ENCODE results near the gene MST1.

The MST1 gene

DNA sequence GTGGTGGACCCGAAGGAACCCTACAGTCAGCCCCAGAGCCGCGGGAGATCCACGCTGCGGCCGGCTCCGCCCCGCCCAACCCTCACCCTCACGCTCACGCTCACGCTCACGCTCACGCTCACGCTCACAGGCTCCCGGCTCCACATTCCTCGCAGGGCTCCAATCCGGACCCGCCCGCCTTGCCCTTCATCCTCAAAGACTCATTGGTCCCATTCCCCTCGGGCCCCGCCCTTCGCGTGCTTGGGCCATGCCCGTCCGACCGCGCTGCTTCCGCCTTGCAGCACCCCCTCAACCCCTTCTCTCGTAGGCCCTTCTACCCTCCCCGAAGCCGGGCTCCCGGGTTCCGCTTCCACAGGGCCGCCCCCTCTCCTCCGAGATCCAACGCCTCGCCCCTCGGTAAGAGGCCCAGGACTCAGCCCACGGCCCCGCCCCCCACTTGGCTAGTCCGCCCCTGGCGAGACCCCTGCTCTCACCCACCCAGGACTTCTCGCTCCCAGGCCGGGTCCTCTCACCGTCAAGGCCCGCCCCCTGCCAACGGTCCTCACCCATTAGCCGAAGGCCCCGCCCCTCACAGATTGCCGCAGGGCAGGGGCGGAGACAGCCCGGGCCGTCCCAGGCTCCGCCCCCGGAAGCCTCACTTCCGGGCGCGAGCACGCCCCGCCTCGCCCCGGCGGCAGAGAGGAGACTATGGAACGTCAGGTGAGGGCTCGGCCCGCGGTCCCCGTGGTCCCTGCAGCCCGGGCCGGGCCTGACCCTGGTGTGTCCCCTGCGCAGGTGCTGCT, 15.4 kb downstream of the MST1 start, which contains the start of gene APEH:
Gene APEH, plus strand, starts transcription at position 637 of the 782 bp plus-strand sequence. Its CDS starts 51 bp downstream, at position 688.
- no peak for DNase-seq

DNA sequence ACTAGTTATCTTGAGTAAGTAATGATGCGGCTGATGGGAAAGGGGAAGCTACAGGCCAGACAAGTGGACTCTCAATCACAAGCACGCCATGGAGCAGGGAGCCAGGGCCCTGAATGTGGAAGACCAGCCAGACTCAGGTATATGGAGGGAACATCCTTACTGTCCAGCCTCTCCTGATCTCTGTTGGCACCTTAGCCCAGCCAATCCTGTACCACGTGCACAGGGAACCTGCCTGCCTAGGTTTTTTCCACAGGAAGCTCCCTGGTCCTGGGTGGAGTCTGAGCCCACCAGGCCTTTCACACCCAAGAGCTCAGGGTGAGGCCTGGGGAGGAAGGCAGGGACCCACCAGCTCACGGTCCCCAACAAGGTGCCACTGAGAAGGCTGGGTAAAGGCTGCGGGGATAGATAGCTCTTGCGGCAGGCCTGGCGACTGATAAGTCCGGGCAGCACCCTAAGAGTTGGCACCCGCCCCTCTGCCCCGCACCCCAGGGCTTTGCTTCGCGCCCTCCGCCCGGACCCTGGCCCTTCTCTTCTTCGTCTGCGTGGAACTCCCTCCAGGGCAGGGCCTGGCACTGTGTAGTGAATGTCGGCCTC, 16.1 kb downstream of the MST1 start:
- DNase-seq, result no peak

DNA sequence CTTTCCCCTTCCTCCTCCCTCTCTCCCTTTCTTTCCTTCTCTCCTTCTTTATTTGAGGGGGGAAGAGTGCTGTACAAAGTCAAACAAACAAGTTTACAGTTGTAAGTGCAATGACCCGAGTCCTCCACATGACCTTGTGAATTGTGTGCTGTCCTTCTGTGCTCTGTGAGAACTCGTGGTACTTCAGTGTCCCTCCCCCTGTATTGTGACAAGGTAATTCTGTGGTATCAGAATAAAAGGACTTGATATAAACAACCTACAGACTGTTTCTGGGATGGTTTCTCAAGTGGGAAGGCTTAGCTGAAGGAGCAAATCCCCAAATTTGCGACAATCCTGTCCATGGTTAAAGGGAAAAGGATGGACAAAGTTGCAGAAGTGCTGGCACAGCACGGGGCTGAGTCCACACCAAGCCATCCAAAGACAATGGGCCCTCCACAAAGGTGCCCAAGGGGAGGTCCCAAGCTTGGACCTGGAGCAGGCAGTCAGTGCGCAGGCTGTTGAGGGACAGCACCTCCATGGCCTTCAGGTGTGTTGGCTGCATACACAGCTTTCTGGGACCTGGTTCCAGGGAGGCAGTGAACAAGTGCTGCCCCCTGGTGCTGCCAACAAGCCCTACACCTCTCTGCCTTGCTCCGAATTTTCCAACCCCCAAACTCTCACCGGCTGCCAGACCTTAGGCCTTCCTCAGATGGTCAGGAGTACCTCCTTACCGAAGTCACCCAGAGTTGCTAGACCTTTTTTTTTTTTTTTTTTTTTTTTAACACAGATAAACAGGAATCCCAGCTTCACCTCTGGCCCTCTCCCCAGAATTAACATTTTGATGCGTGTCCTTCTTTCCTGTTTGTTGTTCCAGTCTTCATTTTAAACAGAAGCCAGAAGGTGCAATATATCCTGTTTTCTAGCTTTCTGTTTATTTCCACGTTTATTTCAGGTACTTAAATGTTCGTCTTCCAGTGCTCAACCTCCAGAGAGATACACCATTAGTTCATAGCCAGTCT, 17.7 kb downstream of the MST1 start:
- DNase-seq, result no peak

DNA sequence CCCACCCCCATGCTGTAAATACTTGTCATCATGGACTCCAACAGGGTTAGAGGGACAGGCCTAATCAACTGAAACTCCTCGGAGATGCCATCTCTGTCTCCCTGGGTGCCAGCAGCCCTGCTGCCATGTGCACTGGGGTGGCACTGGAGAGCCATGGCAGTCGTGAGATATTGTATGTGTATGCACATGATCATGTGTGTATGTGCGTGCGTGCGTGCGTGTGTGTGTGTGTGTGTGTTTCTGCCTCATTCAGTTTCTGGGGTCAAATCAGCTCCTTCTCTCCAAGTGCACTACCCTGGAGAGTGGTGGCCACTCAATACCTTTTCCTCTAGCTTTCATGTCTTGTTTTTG, 18.4 kb downstream of the MST1 start:
- DNase-seq, result no peak

DNA sequence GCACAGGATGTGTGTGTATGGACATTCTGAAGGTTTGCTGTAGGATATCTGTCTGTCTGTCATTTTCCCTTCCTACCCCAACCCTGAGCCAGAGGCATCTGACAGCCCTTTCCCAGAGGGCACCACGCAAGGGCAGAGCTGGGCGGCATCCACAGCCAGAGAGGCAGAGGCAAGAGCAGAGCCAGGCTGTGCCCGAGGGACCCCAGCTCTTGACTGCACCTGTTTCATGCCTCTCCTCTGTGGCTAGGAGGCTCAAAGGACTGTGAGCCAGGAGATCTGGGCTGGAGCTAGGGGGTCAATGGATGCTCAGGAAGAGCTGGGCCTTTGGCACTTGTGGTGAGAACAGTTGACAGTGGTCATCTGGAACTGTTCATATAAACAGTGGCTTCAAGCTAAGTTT, 19.9 kb downstream of the MST1 start:
- no peak for DNase-seq

DNA sequence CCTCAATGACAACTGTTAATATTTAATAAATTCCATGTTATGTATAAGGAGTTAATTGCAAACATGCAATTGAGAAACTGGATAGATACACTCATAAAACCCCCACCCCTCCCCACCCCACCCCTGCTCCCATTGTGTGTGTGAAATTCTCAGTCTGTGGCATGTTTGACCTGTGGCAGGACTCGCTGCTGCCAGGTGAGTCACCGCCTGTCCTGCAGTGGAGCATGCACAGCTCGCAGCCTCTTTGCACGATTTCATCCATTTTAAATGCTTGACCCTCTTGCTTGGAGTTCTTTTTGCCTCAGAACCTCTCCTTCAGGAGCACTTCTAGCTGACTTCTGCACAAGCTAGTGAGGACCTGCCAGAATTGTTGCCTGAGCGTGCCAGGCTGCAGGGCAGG, 20.4 kb downstream of the MST1 start:
- no peak for DNase-seq

DNA sequence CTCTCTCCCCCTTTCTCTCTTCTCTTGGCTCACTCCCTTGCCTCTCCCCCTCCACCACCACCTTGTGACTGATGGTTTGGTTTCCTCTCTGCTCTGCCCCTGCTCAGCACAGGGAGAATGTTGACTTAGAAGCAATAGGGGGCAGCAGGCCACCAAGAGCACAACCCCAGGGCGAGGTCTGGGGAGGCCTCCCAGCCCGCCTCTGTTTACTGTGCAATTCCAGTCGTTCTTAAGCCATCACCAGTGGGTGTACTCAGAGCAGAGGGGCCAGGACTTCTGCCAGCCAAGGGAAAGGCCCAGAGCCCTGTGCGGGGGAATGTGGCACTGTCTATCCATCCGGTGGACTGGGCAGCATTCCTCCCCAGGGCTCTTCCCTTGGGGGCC, 20.9 kb downstream of the MST1 start:
- no peak for DNase-seq

DNA sequence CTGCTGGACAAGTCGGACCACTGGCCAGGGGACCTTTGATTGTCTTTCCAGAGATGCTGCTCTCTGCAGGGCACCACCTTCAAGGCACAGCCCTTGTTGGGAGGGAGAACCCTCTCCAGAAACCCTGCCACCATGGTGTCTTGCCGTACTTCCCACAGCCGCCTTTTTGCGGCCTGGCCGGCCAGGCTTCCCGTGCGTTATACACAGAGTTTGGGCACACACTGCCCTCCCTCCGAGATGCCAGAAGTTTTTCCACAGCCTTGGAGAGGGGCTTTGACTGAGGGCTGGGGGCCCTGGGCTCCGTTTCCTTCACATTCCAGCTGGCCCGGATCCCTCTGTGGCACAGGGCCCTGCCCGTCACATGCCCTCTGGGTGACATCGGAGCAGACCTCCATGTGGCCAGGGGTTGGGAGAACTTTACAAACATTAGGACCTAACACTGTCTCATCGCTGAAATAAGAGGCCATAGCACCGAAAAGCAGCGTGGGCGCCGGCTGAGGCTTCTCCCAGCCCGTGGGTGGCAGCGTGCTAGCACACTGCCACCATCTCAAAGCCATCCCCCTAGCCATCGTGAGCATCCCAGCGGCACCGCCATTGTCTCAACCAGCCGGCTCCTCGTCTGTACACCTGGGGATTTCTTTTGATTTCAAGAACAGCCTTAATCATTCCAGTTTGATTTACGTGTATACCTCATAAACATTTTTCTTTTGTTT, 21.4 kb downstream of the MST1 start:
- DNase-seq, result no peak

DNA sequence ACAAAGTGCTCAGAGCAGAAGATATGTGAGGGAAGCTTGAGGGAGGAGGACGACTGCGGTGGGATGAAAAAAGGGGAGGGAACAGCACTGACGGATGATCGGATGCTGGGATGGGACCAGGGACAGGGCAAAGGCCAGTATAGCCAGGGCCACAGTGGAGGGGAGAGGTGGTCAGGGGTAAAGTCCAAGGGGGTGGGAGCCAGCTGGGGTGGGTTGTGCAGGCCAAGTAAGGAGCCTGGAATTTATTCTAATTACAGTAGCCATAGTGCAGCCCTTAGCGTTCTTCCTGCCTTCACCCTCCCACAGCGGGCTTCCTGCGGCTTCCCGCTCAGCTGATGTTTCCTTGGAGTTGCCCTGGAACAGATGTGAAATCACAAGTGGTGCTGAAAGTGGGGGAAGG, 22.7 kb downstream of the MST1 start:
- DNase-seq, result no peak

DNA sequence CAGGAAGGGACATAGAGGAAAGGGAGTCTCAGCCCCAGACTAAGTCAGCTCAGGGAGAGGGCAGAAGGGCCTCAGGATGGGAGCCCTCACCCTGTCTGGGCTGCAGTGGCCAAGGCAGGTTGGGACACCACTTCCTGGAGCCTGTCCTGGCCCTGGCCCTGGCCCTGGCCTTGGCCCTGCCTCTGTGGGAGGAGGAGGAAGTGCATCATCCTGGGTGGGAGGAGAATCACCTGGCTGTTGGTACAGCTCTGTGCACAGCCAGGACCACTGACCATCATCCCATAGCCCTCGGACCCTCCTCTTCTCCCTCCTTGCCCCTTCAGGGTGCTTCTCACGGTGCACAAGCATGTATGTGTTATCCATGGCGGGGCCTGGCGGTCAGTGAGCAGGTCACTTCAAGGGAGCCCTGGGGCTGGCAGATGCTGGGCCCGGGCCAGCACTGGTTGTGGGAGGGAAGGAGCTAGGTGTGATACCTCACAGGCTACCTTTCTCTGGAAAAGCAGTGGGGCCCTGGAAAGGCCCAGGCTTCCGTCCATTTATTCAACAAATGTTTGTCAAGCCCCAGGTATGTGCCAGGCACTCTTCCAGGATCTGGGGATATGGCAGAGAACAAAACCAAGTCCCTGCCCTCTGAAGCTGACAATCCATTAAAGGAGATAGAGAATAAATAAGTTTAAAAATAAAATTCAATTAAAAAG, 23.3 kb downstream of the MST1 start:
- DNase-seq, result no peak

DNA sequence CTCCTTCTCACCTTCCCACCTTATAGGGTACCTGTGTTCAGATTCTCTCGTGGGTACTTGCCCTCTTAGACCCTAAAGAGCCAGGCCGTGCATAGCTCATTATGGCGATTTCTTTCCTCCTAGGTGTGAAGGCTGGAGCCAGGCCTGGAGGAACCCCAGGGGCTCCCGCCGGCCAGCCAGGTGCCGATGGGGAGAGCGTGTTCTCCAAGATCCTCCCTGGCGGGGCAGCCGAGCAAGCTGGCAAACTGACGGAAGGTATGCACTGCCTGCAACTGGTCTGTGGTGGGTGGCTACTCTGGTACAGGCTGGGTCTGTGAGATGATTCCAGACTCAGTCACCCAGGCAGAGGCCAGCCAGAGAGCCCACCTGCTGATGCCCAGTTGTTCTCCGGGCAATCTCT, 25.0 kb downstream of the MST1 start:
- DNase-seq, result no peak

DNA sequence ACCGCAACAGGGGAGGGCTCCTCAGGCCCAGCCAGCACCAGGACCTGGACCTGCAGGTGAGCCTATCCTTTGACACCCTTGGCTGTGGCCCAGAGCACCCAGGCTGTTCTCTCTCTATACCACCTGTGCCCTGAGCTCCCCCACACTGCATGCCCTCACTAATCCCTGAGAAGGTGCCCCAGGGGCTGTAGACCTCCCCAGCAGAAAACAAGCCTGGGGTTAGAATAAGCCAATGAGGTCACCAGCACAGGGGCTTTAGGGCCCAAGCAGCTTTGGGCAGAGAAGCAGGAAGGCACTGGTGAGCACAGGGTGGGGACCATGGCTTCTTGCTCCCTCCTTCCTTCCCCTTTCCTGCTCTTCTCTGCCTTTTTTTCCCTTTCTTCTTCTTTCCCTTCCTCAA, 25.4 kb downstream of the MST1 start:
- no peak for DNase-seq

DNA sequence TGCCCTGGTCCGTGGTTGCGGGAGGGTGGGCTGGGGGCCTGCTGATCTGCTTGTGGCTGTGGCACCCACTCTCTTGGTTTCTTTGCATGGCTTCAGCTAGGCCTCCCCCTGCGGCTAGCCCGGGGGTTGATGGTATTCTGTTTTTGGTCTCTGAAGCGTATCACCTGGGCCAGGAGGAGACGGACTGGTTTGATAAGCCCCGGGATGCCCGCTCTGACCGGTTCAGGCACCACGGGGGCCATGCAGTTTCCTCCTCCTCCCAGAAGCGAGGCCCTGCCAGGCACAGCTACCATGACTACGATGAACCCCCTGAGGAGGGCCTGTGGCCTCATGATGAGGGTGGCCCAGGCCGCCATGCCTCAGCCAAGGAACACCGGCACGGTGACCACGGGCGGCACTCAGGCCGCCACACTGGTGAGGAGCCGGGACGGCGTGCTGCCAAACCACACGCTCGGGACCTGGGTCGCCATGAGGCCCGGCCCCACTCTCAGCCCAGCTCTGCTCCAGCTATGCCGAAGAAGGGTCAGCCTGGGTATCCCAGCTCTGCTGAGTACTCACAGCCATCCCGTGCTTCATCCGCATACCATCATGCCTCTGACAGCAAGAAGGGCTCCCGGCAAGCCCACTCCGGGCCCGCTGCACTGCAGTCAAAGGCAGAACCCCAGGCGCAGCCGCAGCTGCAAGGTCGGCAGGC, 26.4 kb downstream of the MST1 start:
- no peak for DNase-seq

DNA sequence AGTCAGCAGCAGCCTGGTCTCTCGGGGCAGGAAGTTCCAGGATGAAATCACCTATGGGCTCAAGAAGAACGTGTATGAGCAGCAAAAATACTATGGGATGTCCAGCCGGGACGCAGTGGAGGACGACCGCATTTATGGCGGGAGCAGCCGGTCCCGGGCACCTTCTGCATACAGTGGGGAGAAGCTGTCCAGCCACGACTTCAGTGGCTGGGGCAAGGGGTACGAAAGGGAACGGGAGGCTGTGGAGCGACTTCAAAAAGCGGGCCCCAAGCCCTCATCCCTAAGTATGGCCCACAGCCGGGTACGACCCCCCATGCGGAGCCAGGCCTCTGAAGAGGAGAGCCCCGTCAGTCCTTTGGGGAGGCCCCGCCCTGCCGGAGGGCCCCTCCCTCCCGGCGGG, 27.3 kb downstream of the MST1 start:
- no peak for DNase-seq

DNA sequence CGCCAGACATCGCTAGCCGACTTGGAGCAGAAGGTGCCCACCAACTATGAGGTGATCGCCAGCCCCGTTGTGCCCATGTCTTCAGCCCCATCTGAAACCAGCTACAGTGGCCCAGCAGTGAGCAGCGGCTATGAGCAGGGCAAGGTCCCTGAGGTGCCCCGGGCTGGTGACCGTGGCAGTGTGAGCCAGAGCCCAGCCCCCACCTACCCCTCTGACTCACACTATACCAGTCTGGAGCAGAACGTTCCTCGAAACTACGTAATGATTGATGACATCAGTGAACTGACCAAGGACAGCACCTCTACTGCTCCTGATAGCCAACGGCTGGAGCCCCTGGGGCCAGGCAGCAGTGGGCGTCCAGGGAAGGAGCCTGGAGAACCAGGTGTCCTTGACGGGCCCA, 28.0 kb downstream of the MST1 start:
- no peak for DNase-seq

DNA sequence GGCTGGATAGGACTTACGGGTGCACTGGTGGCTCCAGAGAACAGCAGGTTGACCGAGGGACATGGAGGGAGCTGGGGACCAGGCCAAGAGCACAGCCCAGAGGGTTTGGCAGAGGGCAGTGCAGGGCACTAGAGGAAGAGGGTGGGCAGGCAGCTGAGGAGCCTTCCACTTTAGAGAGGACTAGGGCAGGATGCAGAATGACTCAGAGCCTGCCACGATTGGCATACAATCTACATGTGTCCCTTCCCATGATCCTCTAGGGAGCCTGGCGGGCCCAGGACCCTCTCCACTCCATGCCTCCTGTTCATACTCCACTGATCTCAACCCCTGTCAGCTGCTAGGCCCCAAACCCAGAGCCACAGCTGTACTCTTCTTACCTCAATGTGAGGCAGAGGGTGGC, 29.5 kb downstream of the MST1 start:
- no peak for DNase-seq

DNA sequence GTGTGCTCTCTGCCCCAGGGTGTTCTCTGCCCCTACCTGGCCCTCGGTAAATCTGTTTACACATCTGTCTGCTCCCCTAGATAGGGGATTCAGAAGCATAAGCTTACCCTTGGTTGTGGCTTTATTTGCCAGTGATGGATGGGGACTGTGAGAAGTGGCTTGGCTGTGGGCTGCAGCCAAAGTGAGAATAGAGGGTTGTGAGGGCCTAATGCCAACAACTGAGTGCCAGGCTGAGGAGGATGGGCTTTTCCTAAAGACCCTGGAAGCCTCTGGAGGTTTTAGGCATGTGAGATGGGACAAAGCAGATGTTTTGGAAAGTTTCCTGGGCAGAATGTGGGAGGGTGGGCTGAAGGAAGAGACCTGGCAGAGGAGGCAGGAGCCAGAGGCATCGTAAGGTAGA, 30.6 kb downstream of the MST1 start:
- no peak for DNase-seq

DNA sequence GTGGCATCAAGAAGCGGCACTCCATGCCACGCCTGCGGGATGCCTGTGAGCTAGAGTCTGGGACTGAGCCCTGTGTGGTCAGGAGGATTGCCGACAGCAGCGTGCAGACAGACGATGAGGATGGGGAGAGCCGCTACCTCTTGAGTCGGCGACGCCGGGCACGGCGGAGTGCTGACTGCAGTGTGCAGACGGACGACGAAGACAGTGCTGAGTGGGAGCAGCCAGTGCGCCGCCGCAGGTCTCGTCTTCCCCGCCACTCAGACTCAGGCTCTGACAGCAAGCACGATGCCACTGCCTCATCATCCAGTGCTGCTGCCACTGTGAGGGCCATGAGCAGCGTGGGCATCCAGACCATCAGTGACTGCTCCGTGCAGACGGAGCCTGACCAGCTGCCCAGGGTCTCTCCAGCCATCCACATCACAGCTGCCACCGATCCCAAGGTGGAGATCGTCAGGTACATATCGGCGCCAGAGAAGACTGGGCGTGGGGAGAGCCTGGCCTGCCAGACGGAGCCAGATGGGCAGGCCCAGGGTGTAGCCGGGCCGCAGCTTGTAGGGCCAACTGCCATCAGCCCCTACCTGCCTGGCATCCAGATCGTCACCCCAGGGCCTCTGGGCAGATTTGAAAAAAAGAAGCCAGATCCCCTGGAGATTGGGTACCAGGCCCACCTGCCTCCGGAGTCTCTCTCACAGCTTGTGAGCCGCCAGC, 31.9 kb downstream of the MST1 start:
- no peak for DNase-seq

DNA sequence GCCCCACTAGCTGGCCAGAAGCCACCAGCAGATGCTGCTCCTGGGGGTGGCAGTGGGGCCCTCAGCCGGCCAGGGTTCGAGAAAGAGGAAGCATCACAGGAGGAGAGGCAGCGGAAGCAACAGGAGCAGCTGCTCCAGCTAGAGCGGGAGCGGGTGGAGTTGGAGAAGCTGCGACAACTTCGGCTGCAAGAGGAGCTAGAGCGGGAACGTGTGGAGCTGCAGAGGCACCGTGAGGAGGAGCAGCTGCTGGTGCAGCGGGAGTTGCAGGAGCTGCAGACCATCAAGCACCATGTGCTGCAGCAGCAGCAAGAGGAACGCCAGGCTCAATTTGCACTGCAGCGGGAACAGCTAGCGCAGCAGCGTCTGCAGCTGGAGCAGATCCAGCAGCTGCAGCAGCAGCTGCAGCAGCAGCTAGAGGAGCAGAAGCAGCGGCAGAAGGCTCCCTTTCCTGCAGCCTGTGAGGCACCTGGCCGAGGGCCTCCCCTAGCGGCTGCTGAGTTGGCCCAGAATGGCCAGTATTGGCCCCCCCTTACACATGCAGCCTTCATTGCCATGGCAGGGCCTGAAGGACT, 32.6 kb downstream of the MST1 start:
- DNase-seq, result no peak

DNA sequence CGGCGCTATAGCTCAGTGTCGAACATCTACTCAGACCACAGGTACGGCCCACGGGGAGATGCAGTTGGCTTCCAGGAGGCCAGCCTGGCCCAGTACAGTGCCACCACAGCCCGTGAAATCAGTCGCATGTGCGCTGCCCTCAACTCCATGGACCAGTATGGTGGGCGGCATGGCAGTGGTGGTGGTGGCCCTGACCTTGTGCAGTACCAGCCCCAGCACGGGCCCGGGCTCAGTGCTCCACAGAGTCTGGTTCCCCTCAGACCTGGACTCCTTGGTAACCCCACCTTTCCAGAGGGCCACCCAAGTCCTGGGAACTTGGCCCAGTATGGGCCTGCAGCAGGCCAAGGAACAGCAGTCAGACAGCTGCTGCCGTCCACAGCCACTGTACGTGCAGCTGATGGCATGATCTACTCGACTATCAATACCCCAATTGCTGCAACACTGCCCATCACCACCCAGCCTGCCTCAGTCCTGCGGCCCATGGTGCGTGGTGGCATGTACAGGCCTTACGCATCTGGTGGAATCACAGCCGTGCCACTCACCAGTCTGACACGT, 33.5 kb downstream of the MST1 start:
- no peak for DNase-seq

All from OCI-M1 (cell line).